HG03045 (cell line): Measurements from ENCODE around the gene MAPKAPK5.
"Not testable (repeated sequence)": the region's sequence is repeated elsewhere in the genome, so short reads cannot be mapped to it uniquely, and the experiment has no call there.

Experiments used
- ATAC-seq: cut with Tn5 transposase; IDR thresholded peaks from one replicate; pipeline ENCODE4 v1.9.1; 2021; ENCODE audit warnings: mild to moderate bottlenecking, moderate library complexity; ENCODE audit not compliant: unreplicated experiment

Gene MAPKAPK5

GRCh38 chr12:111873113-111873512 lies 31.1 kb downstream of the MAPKAPK5 start:
- no peak for ATAC-seq

GRCh38 chr12:111881716-111882115 lies 39.7 kb downstream of the MAPKAPK5 start:
- ATAC-seq, result no peak

DNA sequence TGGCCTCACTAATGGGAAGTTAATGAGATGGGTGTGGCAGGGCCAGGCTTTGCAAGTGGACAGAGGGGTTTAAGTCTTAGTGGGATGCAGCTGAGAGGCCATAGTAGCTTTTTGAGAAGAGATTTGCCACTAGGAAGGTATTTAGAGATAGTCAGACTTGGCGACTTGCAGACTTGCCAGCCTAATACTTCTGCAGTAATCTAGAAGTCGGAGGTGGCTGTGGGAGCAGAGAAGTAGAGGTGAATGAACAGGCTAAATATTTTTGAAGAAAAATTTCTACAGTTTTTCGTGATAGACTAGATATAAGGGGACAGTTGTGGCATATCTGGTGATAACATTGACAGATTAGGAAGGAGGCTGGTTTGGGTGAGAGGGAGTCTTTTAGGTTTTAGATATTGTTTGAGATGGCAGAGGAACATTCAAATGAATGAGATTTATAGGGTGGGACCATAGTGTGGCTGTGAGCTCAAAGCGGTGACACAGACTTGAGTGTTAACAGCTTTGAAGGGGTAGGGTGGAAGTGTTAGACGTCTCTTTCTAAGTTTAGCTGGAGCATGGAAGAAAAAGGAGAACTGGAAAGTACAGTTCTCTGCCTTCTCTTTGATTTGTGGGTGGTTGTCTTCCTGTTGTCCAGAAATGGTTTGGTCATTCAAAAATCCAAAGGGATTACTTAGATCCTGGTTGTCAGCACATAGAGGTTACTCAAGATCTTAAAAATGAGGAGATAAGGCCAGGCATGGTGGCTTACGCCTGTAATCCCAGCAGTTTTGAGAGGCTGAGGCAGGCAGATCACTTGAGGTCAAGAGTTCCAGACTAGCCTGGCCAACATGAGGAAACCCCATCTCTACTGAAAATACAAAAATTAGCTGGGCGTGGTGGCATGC lies 44.9 kb downstream of the MAPKAPK5 start:
- no peak for ATAC-seq

DNA sequence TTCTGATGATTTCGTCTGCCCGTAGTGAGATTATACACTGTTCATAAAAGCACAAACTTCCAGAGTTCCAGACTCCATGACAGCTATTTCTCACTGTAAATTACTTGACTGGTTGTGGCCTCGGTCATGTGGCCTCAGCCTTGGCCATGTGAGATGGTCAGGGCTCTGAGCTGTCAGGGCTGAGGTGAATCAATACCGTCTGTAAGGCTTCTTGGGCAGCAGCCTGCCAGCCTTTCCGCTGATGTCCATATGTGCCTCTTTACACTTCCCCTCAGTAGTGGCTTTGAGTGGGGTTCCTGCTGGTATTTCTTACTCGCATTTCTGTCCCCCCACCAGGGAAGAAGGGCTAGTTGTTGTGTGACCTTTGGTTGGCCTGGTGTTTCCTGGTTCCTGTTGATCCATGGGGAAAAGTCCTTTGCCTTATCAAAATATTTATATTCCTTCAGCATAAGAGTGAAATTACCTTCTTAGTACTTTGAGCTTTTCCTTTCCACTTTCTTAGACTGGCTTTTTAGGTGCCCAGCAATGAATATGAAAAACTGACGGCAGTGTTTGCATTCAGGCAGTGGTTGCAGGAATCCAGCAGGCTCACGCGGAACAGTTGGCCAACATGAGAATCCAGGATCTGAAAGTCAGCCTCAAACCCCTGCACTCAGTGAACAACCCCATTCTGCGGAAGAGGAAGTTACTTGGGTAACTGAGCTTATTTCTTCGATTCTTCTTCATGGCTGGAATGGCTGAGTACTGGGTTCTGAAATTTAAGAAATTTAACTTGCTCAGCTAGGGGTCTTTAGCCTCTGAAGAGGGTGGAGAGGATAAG lies 46.1 kb downstream of the MAPKAPK5 start:
- ATAC-seq, result no peak

DNA sequence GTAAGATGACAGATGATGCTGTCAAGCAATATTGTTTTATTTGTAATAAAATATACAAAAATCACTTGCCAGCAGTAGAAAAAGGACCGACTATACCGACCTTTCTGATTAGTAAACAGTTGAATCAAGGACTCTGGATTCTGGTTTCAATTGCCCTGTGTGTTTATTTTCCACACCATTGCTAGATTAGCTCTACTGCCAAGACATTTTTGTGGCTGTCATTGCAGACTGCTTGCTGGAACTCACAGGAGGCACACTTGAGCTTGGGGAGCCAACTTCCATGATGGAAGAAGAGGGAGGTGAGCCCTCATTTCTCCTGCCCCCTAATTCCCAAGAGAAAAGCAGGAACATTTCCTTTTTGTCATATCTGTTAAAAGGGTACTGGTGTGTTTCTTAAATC lies 51.3 kb downstream of the MAPKAPK5 start:
- no peak for ATAC-seq

GRCh38 chr12:111894556-111894955 lies 52.5 kb downstream of the MAPKAPK5 start:
- no peak for ATAC-seq

DNA sequence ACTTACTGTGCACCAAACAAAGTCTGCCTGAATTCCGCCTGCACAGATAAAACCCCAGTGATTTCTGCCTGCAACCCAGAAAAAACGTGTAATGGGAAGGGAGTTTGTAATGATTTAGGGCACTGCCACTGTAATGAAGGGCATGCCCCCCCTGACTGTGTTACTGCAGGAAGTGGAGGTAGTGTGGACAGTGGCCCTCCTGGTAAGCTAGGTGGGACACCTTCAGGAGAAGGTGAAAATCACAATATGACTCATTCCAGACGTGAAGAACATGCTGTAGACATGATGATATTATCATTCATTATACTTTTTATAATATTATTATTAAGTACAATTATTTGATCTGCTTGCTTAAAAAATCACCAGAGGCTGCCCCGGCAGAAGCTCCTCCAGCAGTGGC lies 59.2 kb downstream of the MAPKAPK5 start:
- ATAC-seq, result no peak

GRCh38 chr12:111904446-111904975 lies 62.5 kb downstream of the MAPKAPK5 start:
- ATAC-seq, result no peak

DNA sequence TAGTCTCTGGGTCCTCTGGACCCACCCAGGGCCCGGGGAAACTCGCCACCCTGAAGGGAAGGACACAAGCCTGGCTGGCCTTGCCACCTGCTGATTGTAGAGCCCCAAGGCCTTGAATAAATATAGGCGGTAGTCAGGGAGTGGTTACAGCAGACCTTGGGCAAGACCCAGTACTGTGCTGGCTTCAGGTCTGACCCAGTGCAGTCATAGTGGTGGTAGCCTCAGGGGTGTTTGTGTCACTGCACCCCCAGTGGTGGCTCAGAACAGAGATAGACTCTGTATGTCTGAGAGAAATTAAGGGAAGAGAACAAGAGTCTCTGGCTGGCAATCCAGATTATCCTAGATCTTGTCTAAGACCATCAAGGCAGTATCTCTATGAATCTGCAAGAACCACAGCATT lies 63.5 kb downstream of the MAPKAPK5 start:
- no peak for ATAC-seq

DNA sequence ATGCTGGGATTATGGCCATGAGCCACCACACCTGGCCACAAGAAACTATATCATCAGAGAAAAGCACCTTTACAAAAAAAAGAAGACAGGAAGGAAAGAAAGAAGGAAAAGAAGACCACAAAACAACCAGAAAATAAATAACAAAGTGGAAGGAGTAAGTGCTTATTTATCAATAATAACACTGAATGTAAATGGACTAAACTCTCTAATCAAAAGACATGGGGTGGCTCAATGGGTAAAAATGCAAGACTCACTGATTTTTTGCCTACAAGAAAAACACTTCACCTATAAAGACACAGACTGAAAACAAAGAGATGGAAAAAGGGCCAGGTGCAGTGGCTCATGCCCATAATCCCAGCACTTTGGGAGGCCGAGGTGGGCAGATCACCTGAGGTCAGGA lies 65.7 kb downstream of the MAPKAPK5 start:
- ATAC-seq, result no peak

DNA sequence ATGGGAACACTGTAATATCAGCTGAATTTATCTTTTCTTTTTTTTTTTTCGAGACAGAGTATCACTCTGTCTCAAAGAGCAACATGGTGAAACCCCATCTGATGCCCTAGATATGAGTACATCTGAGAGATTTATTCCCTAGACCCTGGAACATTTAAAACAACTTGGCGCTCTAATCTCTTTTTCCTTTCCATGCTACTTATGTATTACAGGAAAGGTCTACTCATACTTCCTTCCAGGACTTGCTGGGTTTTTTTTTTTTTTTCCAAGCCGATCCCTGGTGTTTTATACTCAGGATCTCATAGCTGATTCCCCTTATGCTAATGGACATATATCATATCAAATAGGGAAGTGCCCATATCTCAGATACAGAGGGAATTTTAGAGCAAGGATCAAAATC lies 83.1 kb downstream of the MAPKAPK5 start:
- no peak for ATAC-seq

DNA sequence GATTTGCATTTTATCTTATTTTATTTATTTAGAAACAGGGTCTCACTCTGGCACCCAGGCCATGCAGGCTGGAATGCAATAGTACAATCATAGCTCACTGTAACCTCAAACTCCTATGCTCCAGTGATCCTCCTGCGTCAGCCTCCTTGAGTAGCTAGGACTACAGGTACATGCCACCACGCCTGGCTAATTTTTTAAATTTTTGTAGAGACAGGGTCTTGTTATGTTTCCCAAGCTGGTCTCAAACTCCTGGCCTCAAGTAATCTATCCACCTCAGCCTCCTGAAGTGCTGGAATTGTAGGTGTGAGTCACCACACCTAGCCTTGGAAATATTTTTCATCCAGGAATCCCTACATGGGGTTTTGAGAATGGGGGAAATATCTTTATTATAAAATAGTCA lies 84.6 kb downstream of the MAPKAPK5 start:
- ATAC-seq, result no peak

DNA sequence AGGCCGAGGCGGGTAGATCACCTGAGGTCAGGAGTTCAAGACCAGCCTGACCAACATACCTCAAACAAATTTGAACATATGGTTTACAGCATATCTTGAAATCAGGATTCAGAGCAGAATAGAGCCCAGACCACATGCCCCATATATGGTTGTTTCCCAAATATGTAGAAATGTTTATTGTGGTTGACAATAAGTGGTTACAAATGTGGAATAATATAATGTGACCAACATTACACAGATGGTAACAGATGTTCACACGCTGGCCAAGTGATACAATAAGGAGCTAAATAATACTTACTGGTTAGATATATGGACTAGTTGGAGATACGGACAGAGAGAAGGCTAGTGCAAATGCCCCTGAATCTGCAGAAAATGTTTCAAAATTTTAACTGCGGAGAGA lies 85.3 kb downstream of the MAPKAPK5 start:
- ATAC-seq, result no peak

DNA sequence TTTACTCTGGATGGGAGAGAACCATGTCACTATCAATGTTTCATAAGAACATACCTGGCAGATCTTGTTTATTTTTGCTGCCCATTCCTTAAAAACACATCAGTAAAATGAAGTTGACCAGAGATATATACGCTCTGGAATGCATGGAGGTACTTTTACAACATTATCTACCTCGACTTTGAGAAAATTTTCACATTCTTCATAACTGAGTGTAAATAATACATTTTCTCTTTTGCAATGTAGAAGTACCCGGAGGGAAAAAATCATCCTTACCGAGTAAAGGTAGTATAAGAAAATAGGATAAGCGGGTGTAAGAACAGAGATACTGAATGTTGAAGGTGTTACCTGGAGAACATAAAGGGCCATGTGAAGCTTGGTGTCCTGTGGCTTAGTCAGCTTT lies 90.2 kb downstream of the MAPKAPK5 start:
- no peak for ATAC-seq

GRCh38 chr12:111936869-111937268 lies 94.8 kb downstream of the MAPKAPK5 start:
- ATAC-seq, result no peak

DNA sequence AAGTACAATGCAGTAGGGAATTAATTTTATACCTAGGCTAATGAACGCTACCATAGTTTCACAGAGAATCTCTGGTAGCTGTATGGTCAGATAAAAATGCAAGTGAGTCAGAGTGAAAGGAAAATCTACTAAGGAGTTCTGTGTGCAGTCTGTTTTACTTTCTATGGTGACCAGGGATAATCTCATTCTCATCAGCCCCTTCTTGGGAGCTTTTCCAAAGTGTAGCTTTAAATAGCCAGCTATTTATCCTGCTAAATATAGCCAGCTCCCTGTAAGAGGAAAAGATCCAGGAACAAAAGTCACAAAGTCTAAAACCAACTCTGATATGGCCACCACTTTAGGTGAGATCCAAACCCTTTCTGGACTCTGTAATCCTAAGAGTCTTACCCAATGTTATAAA lies 95.4 kb downstream of the MAPKAPK5 start:
- ATAC-seq, result no peak

DNA sequence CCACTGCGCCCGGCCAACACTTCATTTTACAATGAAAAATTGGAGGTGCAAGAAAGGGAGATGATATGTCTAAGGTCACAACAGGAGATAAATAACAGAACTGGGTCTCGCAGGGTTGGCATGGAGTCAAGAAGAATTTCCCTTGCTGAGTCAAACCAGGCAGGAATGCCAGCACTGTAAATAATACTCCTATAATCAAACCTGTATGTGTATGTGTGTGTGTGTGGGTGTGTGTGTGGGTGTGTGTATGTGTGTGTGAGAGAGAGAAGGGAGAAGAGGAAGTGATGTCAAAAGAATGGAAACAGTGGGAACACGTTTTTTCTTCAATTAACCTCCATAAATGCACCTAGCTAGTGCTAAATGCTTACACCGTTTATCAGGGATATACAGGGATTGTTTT lies 100.5 kb downstream of the MAPKAPK5 start:
- no peak for ATAC-seq

DNA sequence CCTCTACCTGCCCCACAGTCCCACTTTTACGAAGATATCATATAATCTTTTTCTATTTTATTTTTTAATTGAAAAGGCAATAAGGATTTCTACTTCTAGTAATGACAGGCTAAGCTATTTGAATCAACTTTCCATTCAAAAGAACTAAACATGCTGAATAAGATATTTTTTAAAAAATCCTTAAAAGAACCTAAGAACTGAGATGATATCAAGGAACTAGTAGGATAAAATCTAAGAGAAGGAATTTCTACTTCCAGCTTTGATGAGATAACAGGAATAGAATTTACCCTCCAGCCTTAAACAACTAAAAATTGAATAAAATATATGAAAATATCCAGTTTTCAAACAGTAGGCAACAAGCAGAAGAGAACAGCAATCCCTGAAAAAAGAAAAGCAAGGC lies 101.9 kb downstream of the MAPKAPK5 start:
- ATAC-seq, result no peak

- not testable (repeated sequence) for ATAC-seq
Observed at GRCh38 chr12:111950961-111951676, 109.1 kb downstream of the MAPKAPK5 start.
